Stimulated activated CD8-positive, alpha-beta memory T cell treated with anti-CD3 and anti-CD28 coated beads, Interleukin-7, amount 100 ng/mL, for 4 hours (primary cell): ENCODE data around the gene SRPK2.
"Not testable (repeated sequence)": the region's sequence is repeated elsewhere in the genome, so short reads cannot be mapped to it uniquely, and the experiment has no call there.

Experiments used
- DNase-seq, 2 donors: peaks; one replicate each; pipeline ENCODE4 v3.0.0-alpha.2; 2020; ENCODE audit warnings: low read depth in 2 of 2

The SRPK2 gene

DNA sequence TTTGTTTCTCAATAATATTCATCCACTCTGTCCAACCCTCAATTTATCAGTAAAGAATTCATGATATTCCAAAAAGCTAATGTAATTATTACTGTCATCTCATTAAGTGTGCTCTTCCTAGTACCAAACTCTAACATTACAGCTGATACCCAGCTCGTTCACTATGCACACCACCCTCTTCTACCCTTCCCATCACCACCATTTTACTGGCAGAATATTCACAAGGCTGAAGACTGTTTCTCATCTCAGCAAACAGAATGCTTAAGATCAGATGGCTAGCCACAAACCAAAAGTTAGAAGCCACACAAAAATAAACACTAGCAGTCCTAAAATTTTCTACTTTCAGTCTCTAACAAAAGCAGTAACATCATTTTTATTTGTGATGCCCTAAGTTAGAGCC, 121.5 kb downstream of the SRPK2 start:
- DNase-seq: no peak

- no peak for DNase-seq
Observed at GRCh38 chr7:105264707-105265106, 124.0 kb downstream of the SRPK2 start.

DNA sequence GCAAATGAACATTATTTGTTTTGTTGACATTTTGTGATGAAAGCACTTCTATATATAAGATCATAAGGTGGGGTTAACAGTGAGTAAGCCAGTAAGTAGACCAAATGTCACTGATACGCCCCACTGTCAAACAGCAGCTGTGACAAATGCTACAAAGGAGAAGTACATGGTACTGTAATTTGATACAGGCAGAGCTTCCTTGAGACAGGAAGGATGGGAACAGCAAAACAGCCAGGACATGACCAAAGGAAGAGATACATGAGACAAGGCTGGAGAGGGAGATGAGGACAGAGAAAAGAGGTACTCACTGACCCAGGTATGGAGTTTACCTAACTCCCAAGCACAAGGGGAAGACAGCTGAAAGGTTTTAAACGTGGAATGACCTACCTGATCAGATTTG, 127.0 kb downstream of the SRPK2 start:
- no peak for DNase-seq

GRCh38 chr7:105260201-105260871, 128.4 kb downstream of the SRPK2 start:
- DNase-seq: not testable (repeated sequence)

DNA sequence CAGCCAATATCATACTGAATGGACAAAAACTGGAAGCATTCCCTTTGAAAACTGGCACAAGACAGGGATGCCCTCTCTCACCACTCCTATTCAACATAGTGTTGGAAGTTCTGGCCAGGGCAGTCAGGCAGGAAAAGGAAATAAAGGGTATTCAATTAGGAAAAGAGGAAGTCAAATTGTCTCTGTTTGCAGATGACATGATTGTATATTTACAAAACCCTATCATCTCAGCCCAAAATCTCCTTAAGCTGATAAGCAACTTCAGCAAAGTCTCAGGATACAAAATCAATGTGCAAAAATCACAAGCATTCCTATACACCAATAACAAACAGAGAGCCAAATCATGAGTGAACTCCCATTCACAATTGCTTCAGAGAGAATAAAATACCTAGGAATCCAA, 129.8 kb downstream of the SRPK2 start:
- DNase-seq: not testable (repeated sequence)

DNA sequence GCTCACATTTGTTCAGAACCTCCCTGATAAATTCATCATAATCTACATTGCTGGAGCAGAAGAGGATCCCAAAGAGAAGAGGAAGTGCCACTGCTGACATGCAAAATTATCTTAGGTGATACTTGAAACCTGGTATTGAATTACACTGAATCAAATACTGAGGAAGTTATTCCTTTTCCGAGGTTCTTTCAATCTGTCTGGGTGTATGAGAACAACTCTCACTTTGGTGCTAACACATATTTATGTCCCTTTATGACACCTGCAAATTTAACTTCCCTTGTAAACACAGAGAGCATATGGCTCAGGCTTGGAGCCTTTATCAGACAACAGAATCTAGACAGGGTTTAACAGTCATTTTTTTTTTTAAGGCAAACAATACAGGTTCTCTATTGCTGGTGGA, 131.4 kb downstream of the SRPK2 start:
- DNase-seq: no peak

DNA sequence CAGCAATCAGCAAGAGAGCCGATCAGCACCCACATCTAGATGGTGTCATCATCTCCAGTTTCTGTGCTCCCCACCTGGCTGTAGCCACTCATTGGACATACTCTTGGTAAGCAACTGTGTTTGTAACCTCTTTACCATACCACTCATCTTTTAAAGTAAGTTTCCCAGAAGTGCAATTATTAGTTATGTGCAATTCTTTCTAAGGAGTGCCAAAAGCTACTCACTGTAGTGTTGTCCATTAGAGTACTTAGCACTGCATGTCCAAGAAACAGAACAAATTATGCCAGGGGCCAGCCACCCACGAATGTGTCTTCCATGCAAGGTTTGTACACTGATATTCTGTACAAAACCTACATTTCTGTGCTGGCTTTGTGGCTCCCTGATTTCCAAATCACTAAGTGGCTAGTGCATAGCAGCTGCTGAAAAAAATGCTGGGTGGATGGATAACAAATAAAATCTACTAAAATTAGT, 131.9 kb downstream of the SRPK2 start:
- no peak for DNase-seq

- no peak for DNase-seq
Observed at GRCh38 chr7:105250706-105251105, 138.0 kb downstream of the SRPK2 start.

DNA sequence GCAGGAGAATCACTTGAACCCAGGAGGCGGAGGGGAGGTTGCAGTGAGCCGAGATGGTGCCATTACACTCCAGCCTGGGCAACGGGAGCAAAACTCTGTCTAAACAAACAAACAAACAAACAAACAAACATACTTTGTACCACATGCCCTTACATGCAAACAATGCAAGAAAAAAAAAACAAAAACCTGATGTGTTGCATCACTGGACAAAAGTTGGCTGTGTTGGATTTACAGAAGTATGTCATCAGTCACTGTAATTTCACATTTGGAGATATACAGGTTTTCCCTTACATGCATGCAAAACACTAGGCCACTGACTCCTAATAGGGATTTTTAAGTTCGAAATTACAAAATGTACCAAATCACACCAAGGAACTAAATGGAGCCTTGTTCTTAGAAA, 138.5 kb downstream of the SRPK2 start:
- DNase-seq: no peak

DNA sequence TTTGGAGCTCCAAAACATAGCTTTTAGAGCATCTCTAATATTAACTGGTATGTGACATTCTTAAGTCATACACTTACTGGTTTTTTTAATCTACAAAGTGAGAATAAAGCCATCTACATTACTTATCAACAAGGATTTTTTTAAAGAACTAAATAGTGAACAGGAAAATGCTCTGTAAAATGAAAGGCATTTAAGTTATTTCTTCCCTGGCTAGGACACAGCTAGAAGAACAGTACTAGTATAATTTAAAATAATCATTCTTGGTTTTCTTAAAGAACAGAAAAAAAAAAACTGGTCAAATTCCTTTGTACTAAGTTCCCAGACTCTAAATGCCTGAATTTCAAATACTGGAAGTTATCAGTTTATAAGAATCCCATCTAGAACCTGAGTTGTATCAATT, 139.5 kb downstream of the SRPK2 start:
- no peak for DNase-seq

DNA sequence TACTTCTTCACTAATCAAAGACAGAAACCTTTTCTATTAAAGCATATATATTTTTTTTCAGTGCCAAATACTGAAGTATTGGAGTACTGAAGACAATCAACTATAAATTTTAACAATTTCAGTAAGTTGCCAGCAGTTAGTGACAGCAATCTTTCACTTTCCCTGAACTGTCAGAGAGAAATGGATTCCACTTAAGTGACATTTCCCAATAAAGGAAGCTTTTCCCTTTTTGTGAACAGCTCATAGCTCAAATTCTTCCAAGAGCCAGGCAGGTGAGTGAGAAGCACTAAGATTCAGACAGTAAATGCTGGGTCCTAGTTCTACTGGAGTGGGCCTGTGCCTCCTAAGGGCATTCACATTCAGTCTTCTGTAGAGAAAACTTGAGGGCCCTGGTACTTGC, 142.0 kb downstream of the SRPK2 start:
- DNase-seq: no peak

GRCh38 chr7:105246256-105246655, 142.5 kb downstream of the SRPK2 start:
- no peak for DNase-seq

DNA sequence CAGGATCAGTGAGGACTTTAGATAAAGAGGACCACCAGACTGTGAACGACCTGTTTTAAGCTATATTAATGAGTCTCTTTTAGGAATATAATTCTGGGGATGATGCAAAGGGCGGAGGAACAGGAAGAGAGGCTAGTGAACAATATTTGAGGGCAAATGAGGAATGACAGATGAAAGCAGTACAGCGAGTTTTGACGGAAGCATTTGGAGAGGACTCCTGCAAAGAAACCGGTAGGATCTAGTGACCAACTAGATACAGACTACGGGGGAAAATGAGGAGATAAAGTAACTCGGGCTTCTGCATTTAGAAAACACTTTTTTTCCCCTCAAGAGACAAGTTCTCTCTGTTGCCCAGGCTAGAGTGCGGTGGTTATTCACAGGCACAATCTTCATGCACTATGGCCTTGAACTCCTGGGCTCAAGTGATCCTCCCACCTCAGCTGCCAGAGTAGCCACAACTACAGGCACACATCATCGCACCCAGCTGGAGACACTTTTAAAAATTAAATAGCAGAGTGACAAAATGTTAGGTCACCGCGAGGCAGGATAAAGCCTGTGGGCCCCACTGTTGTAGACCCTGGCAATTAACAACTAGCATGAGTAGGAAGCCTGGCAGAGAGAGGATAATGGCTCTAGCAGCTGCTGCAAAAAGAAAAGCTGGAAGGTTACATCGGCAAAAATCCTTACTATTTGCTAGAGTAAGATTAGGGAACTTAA, 143.2 kb downstream of the SRPK2 start:
- no peak for DNase-seq

- no peak for DNase-seq
Observed at GRCh38 chr7:105244594-105244993, 144.1 kb downstream of the SRPK2 start.

DNA sequence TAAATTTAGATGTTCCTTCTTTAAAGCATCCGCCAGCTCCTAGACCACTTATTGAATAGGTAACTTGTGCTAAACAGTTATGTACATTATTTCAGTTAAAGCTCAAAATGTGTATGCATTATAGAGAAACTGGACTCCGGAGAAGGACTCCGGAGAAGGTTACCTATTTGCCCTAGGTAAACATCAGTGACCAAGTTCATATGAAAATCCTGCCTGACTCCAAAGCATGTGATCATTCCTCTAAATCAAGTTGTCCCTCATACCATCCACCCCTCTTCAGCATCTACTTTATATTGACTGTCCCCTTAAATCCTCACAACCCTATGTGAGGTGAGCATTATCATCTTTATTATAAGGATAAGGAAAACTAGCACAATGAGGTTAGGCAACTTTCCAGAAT, 147.5 kb downstream of the SRPK2 start:
- DNase-seq: no peak

DNA sequence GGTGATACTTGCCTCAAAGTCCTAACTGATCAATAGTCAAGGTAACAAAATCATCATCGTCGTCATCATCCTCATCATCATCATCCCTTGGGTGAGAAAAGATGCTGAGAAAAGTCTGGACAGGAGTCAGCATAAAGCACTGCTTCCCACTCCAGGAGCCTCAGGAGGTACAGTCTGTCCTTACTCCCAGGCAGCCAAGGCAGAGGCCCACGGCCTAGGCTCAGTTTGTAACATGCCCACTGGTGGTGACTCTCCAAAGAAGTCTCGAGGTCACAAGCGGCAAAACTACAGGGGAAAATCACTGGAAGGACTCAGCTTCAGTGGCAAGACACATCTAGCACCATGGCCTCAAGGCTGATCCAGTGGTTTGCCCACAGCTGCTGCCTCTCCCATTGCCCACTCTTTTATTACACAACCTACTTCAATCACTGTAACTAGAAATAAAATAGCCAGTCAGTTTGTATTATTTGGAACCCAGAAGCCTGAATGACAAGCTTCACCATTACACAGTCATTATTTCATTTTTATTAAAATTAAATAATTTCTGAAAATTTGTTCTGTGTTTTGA, 150.4 kb downstream of the SRPK2 start:
- no peak for DNase-seq

DNA sequence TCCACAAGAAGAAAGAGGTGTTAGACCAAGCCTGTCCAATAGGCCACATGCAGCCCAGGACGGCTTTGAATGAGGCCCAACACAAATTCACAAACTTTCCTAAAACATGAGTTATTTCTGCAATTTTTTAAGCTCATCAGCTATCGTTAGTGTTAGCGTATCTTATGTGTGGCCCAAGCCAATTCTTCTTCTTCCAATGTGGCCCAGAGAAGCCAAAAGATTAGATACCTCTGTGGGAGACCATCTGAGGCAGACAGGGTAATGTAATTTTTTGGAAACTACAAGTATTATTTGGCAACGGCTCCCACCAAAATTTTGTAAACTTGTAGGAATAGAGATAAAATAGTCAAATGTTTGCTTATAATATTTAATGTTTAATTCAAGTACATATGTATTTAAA, 153.8 kb downstream of the SRPK2 start:
- no peak for DNase-seq

DNA sequence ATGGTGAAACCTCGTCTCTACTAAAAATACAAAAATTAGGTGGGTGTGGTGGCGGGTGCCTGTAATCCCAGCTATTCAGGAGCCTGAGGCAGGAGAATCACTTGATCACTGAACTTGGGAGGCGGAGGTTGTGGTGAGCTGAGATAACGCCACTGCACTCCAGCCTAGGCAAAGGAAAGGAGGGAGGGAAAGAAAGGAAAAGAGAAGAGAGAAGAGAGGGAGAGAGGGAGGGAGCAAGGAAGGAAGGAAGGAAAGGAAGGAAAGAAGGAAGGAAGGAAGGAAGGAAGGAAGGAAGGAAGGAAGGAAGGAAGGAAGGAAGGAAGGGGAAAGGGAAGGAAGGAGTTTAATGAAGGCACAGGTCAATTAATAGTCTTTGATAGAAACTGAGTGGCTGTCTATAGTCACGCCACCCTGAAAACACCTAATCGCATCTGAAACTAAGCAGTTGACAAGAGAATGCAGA, 155.9 kb downstream of the SRPK2 start:
- DNase-seq: not testable (repeated sequence)

DNA sequence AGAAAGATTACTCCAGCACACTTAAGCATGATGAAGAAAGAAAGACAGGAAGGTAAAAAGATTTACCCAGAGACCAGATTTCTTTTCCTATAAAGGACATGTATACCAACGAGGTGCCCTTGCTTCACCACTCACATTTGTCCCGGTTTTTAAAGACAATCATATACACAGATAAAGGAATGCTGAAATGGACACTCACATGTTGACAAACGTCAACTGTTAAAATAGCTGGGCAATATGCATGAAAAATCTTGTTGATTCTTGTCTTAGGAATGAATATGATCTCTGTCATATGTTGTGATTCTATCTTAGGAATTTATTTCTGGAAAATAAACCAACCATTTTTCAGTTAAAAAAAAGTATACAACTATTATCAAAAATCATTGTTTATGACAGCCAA, 158.2 kb downstream of the SRPK2 start:
- DNase-seq: no peak

DNA sequence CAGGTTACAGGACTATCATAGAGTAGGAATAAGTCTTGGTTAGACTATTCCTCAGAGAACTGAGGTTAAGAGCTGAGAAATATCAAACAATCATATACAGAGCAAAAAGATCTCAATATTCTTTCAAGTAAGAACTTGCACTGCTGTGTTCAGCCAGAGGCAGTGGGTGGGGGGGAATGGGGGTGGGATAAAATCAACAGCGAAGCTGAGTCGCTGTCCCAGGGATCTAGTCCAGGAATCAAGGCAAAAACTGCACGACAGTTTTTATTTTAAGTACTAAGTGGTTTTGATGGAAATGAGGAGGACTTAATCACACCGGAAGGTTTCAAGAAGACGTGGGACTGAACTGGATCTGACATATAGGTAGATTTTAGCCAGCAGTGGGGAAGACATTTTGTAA, 159.1 kb downstream of the SRPK2 start:
- DNase-seq: no peak

DNA sequence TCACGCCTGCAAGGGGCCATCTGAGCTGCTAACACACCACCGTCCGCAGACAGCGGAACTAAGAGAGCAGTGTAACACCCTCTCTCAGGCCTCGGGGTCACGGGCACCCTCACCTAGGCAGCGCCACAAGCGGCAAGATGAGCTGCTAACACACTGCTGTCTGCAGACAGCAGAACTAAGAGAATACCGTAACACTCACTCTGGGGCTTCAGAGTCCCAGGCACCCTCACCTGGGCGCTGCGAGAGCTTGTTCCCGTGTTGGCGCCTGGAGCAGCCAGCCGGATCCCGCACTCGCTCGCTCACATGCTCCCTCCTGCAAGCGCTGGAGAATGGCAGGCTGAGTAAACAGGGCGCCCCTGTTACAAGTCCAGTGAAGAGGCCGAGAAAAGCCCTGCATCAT, 160.2 kb downstream of the SRPK2 start:
- DNase-seq: no peak

DNA sequence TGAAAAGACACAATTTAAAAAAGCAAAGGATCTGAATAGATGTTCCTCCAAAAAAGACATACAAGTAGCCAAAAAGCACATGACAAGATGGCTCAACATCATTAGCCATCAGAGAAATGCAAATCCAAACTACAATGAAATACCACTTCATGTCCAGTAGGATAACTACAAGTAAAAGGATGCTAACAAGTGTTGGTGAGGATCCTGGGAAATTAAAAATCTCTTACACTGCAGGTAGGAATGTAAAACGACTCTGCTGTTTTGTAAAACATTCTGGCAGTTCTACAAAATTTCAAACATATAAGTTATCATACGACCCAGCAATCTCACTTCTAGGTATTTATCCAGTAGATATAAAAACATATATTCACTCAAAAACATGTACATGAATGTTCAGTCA, 161.3 kb downstream of the SRPK2 start:
- DNase-seq: no peak
